MM.1S (cell line): ENCODE data around the gene CAST.

ENCODE experiments used
- EZH2 ChIP-seq: fragments of 300-600 bp; sonication (generic); optimal IDR thresholded peaks from 2 replicates; pipeline ENCODE3; 2017; ENCODE audit warnings: low read depth, mild to moderate bottlenecking, antibody characterized with exemption, low read length, mixed read lengths
- EZH2phosphoT487 ChIP-seq: fragments of 300-600 bp; sonication (generic); IDR thresholded peaks from 2 replicates; pipeline ENCODE4 v1.6.1; 2018; ENCODE audit warnings: antibody characterized with exemption, low read length
- TF ChIP-seq, protein P1 (sequence below): fragments of 300-600 bp; sonication (generic); IDR thresholded peaks from 2 replicates; pipeline ENCODE4 v1.5.1; 2016; ENCODE audit warnings: antibody characterized with exemption, low read length, mixed read lengths

DNA sequence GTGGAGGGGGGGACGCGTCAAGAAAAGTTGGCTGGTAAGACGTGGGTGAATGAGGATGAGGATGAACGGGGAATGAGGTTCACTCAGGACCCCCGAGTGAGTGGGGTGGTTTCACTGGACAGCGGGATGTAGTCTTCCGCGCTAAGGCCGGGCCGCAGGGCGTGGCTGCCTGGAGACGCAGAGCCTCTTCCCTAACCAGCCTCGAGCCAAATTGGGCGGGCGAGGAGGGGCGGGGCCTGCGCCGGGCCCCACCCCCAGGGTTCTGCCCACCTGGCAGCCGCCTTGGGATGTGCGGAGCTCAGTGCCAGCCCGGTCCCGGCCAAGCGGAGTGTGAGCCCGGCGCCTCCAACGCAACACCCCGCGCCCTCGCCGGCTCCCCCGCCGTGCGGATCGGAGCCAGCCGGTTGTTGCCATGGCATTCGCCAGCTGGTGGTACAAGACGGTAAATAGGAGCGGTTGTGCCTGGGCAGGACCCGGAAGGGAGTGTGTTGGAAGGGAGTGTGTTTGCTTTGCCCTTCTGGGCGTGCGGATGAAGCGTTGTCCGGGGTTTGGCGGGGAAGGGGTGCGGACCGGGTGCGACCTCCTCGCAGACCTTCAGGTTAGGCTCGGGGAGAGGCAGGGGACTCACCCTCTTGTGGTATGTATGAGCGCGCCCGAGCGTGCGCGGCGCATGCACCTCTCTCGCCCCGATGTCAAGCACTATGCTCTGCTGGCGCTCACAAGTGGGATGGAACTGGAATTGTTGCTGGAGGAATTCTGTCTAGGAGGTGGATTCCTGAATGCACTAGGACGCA lies 746 bp downstream of the CAST start:
- TF ChIP-seq, protein P1, sequence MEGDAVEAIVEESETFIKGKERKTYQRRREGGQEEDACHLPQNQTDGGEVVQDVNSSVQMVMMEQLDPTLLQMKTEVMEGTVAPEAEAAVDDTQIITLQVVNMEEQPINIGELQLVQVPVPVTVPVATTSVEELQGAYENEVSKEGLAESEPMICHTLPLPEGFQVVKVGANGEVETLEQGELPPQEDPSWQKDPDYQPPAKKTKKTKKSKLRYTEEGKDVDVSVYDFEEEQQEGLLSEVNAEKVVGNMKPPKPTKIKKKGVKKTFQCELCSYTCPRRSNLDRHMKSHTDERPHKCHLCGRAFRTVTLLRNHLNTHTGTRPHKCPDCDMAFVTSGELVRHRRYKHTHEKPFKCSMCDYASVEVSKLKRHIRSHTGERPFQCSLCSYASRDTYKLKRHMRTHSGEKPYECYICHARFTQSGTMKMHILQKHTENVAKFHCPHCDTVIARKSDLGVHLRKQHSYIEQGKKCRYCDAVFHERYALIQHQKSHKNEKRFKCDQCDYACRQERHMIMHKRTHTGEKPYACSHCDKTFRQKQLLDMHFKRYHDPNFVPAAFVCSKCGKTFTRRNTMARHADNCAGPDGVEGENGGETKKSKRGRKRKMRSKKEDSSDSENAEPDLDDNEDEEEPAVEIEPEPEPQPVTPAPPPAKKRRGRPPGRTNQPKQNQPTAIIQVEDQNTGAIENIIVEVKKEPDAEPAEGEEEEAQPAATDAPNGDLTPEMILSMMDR: no peak
- no peak for TF ChIP-seq EZH2
- no peak for TF ChIP-seq EZH2phosphoT487
